ENCODE results near the gene PLEKHG4B. TPM values are rescaled to one million over a fixed set of nuclear protein-coding genes. Genes with fewer than 3 reads are reported as not detected.

Gene PLEKHG4B
- total RNA-seq, 1 donor from 2014 or later = 2.0 TPM

- DNase-seq (no peak), ATAC-seq (no peak)
- no peak for TF ChIP-seq CTCF (IDR thresholded peaks at IDR 0.05)
- Histone ChIP-seq H3K4me3 (no peak overlapping the region), H3K4me1 (no peaks in the 10 kb centered on the region), H3K27ac (no peak overlapping the region), H3K36me3 (no peaks in the 10 kb centered on the region), H3K9me3 (no peaks in the 10 kb centered on the region), H3K27me3 (no peaks in the 10 kb centered on the region)
- intact Hi-C loops (cut with DNase I) = no loop called here
Observed at GRCh38 chr5:153256-153655, 61.3 kb downstream of the PLEKHG4B start.

GRCh38 chr5:154236-154635 lies 62.3 kb downstream of the PLEKHG4B start:
- ATAC-seq (no peak), DNase-seq (no peak)
- H3K36me3 ChIP-seq = no peaks in the 10 kb centered on the region
- H3K27ac ChIP-seq = no peak overlapping the region
- H3K4me3 ChIP-seq = no peak overlapping the region
- H3K9me3 ChIP-seq = no peaks in the 10 kb centered on the region
- no peak for TF ChIP-seq CTCF (IDR thresholded peaks at IDR 0.05)
- intact Hi-C loops (cut with DNase I) = no loop called here
- H3K4me1 ChIP-seq = no peaks in the 10 kb centered on the region
- H3K27me3 ChIP-seq = no peaks in the 10 kb centered on the region

GRCh38 chr5:154826-155225 lies 62.9 kb downstream of the PLEKHG4B start:
- intact Hi-C loops (cut with DNase I) = no loop called here
- no peak for DNase-seq

GRCh38 chr5:155651-156410 lies 63.9 kb downstream of the PLEKHG4B start:
- no peak overlapping the region for H3K27ac ChIP-seq
- peak; percentile 52 for DNase-seq
- no peak for TF ChIP-seq CTCF (IDR thresholded peaks at IDR 0.05)
- H3K9me3 ChIP-seq = no peaks in the 10 kb centered on the region
- no peaks in the 10 kb centered on the region for H3K4me1 ChIP-seq
- H3K36me3 ChIP-seq = no peaks in the 10 kb centered on the region
- H3K27me3 ChIP-seq = no peaks in the 10 kb centered on the region
- H3K4me3 ChIP-seq = no peak overlapping the region
- no peak for ATAC-seq
- intact Hi-C loops (cut with DNase I) = no loop called here

More at GRCh38 chr5:154826-155225, 62.9 kb downstream of the PLEKHG4B start:
- H3K27ac ChIP-seq = no peak overlapping the region
- H3K4me3 ChIP-seq = no peak overlapping the region
- H3K36me3 ChIP-seq = no peaks in the 10 kb centered on the region
- ATAC-seq = no peak
- no peaks in the 10 kb centered on the region for H3K9me3 ChIP-seq
- no peaks in the 10 kb centered on the region for H3K4me1 ChIP-seq
- H3K27me3 ChIP-seq = no peaks in the 10 kb centered on the region
- TF ChIP-seq CTCF (IDR thresholded peaks at IDR 0.05) = no peak

- no peaks in the 10 kb centered on the region for H3K36me3 ChIP-seq
- no peaks in the 10 kb centered on the region for H3K4me1 ChIP-seq
- no peaks in the 10 kb centered on the region for H3K9me3 ChIP-seq
- DNase-seq (peak; percentile 55), ATAC-seq (no peak)
- no peak overlapping the region for H3K27ac ChIP-seq
- H3K27me3 ChIP-seq = no peaks in the 10 kb centered on the region
- no peak for TF ChIP-seq CTCF (IDR thresholded peaks at IDR 0.05)
- H3K4me3 ChIP-seq = no peak overlapping the region
- intact Hi-C loops (cut with DNase I) = no loop called here
Observed at GRCh38 chr5:156411-157072, 64.6 kb downstream of the PLEKHG4B start.
